IgD-negative memory B cell (primary cell): ENCODE results near the gene TRIM48. TPM values are rescaled to one million over a fixed set of nuclear protein-coding genes. Genes with fewer than 3 reads are reported as not detected.
"Not testable (repeated sequence)": the region's sequence is repeated elsewhere in the genome, so short reads cannot be mapped to it uniquely, and the experiment has no call there.

ENCODE experiments used
- H3K27ac Mint-ChIP-seq, 3 donors: one replicate each; pipeline ENCODE4 v1.8.0; 2020 to 2022; ENCODE audit warnings: mild to moderate bottlenecking in 3 of 3, mixed read lengths in 3 of 3, moderate library complexity in 1 of 3
- H3K27me3 Mint-ChIP-seq: one replicate; pipeline ENCODE4 v1.8.0; 2021; ENCODE audit warnings: mixed read lengths
- H3K36me3 Mint-ChIP-seq: one replicate; pipeline ENCODE4 v1.8.0; 2020; ENCODE audit warnings: mild to moderate bottlenecking, mixed read lengths
- H3K4me1 Mint-ChIP-seq, 3 donors: one replicate each; pipeline ENCODE4 v1.8.0; 2020 to 2022; ENCODE audit warnings: mixed read lengths in 3 of 3, mild to moderate bottlenecking in 1 of 3
- H3K4me3 Mint-ChIP-seq, 4 donors: one replicate each; pipeline ENCODE4 v1.8.0; 2020 to 2022; ENCODE audit warnings: mild to moderate bottlenecking in 4 of 4, mixed read lengths in 4 of 4, moderate library complexity in 3 of 4
- H3K9me3 Mint-ChIP-seq, 3 donors: one replicate each; pipeline ENCODE4 v1.8.0; 2020 to 2021; ENCODE audit warnings: mixed read lengths in 3 of 3, mild to moderate bottlenecking in 1 of 3
- polyA plus RNA-seq: library from polyadenylated mRNA; unstranded; fragments of 300-500 nt; fragmentation: Illumina TruSeq; gene quantifications from one replicate; pipeline ENCODE4 v1.2.3, GENCODE V29; 2021

Gene TRIM48, protein sequence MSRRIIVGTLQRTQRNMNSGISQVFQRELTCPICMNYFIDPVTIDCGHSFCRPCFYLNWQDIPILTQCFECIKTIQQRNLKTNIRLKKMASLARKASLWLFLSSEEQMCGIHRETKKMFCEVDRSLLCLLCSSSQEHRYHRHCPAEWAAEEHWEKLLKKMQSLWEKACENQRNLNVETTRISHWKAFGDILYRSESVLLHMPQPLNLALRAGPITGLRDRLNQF
- polyA plus RNA-seq, result not detected

DNA sequence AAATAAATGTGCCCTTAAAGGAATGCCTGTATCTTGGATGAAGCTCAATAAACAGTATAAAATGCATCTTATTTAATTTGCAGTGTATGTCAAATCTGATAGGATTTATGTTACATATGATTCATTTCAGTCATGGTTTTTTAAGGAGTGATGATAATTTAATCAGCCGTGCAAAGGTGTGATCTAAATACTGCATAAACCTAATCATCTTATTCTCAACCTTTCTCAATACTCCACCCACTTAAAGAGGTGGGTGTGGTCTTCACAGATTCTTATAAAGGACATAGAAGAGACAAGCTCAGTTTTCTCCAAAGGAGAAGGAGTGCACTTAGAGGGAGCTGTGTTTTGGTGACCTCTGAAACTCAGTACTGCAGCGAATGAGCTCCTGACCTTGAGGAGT lies at the start of gene TRIM48:
Gene TRIM48, plus strand, starts transcription at position 301 of the 400 bp plus-strand sequence. CDS start 113 bp downstream, outside the sequence.
- H3K4me1 Mint-ChIP-seq, H3K4me3 Mint-ChIP-seq, H3K27me3 Mint-ChIP-seq, H3K27ac Mint-ChIP-seq, H3K9me3 Mint-ChIP-seq, H3K36me3 Mint-ChIP-seq: not testable (repeated sequence)

DNA sequence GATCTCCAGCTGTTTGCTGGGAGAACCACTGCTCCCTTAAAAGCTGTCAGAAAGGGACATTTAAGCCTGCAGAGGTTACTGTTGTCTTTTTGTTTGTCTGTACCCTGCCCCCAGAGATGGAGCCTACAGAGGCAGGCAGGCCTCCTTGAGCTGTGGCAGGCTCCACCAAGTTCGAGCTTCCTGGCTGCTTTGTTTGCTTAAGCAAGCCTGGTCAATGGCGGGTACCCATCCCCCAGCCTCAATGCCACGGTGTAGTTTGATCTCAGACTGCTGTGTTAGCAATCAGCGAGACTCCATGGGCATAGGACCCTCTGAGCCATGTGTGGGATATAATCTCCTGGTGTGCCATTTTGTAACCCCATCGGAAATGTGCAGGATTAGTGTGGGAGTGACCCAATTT lies 23.6 kb upstream of the TRIM48 start:
- H3K27me3 Mint-ChIP-seq, H3K9me3 Mint-ChIP-seq, H3K27ac Mint-ChIP-seq, H3K36me3 Mint-ChIP-seq, H3K4me1 Mint-ChIP-seq, H3K4me3 Mint-ChIP-seq: not testable (repeated sequence)

DNA sequence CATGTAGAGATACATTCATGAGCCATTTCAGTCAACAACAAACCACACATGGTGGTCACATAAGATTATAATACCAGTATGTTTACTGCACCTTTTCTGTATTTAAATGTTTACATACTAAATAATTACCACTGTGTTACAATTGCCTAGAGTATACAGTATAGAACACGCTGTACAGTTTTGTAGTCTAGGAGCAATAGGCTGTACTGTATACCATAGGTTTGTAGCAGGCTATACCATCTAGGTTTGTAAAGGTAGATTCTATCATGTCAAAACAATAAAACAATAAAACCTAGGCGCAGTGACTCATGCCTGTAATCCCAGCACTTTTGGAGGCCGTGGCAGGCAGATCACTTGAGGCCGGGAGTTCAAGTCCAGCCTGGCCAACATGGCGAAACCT lies 1.1 kb downstream of the TRIM48 start:
- Mint-ChIP-seq H3K4me3 (no peak overlapping the region), H3K27me3 (no peaks in the 10 kb centered on the region), H3K36me3 (no peaks in the 10 kb centered on the region), H3K4me1 (no peaks in the 10 kb centered on the region), H3K9me3 (no peaks in the 10 kb centered on the region), H3K27ac (no peak overlapping the region)

Other genes with a start within 250 kb of the TRIM48 start
- gene OR4A16, start 81.0 kb downstream of the TRIM48 start, polyA plus RNA-seq, result not detected
- gene OR4A15, start 105.8 kb downstream of the TRIM48 start, polyA plus RNA-seq, result not detected